B cell (primary cell): ENCODE measurements around the gene PRM2. TPM values are rescaled to one million over a fixed set of nuclear protein-coding genes. Genes with fewer than 3 reads are reported as not detected.

Experiments
- ATAC-seq: fragments of 200-7000 bp; cut with Tn5 transposase; one replicate; pipeline ENCODE4 v1.10.0; 2021; ENCODE audit warnings: low read depth, mild to moderate bottlenecking, moderate number of reproducible peaks, moderate library complexity
- CTCF ChIA-PET: fragments of 350-600 bp; sonication (Branson Sonifier 250); formaldehyde crosslinking; loops from one replicate; lab custom pipeline; 2021; ENCODE audit warnings: antibody characterized with exemption, inconsistent platforms; lab: Charles Lee
- POLR2A ChIA-PET: fragments of 350-600 bp; sonication (Branson Sonifier 250); formaldehyde crosslinking; loops from one replicate; lab custom pipeline; 2021; ENCODE audit warnings: antibody characterized with exemption; lab: Charles Lee
- DNase-seq: peaks from one replicate; pipeline ENCODE4 v3.0.0; 2013
- H2AFZ ChIP-seq: 2 replicates; pipeline ENCODE4 v1.6.1; 2012; ENCODE audit warnings: mild to moderate bottlenecking, low read depth, low read length; ENCODE audit not compliant: insufficient read depth, poor library complexity, severe bottlenecking
- H3K27ac ChIP-seq, 2 donors: 1 replicate in 1 of 2; 2 replicates in 1 of 2; pipeline ENCODE4 v1.5.1; 2012 to 2013; ENCODE audit warnings: low read length in 2 of 2, mild to moderate bottlenecking in 2 of 2, moderate library complexity in 1 of 2
- H3K27me3 ChIP-seq, 4 experiments: fragments of 200-600 bp in 1 of 4; sonication (generic) in 1 of 4; replicated peaks in 1 of 4; 1 replicate in 2 of 4; 2 replicates in 2 of 4; pipeline versions ENCODE4 v1.6.1 to v1.7.0; 2013 to 2016; ENCODE audit warnings: low read length in 3 of 4, mild to moderate bottlenecking in 2 of 4, mixed read lengths in 1 of 4, moderate library complexity in 1 of 4; ENCODE audit not compliant: insufficient read depth in 4 of 4, control insufficient read depth in 3 of 4; ENCODE audit errors: control extremely low read depth in 1 of 4
- H3K36me3 ChIP-seq, 2 experiments: replicated peaks in 1 of 2; 1 replicate in 1 of 2; 2 replicates in 1 of 2; pipeline versions ENCODE4 v1.6.1 to v1.7.1; 2013; ENCODE audit warnings: low read length in 1 of 2; ENCODE audit not compliant: insufficient read depth in 2 of 2, control insufficient read depth in 1 of 2; ENCODE audit errors: control extremely low read depth in 1 of 2, extremely low read depth in 1 of 2
- H3K4me1 ChIP-seq, 2 donors: fragments of 200-600 bp in 1 of 2; sonication (generic) in 1 of 2; 1 replicate in 1 of 2; 2 replicates in 1 of 2; pipeline versions ENCODE4 v1.5.1 to v1.6.1; 2013 to 2017; ENCODE audit warnings: low read length in 2 of 2; ENCODE audit not compliant: control insufficient read depth in 2 of 2, insufficient read depth in 2 of 2
- H3K4me2 ChIP-seq: replicated peaks from 2 replicates; pipeline ENCODE3; 2012; ENCODE audit warnings: mild to moderate bottlenecking, low read depth, low read length; ENCODE audit not compliant: poor library complexity, severe bottlenecking
- H3K4me3 ChIP-seq, 5 experiments: fragments of 200-600 bp in 1 of 5; sonication (generic) in 1 of 5; 1 replicate in 3 of 5; 2 replicates in 2 of 5; pipeline versions ENCODE4 v1.5.1 to v1.7.0; 2011 to 2016; ENCODE audit warnings: low read length in 4 of 5, mild to moderate bottlenecking in 4 of 5, low read depth in 2 of 5, control low read depth in 1 of 5, moderate library complexity in 1 of 5; ENCODE audit not compliant: insufficient read depth in 1 of 5; ENCODE audit errors: control extremely low read depth in 1 of 5, extremely low read depth in 1 of 5
- H3K79me2 ChIP-seq: fragments of 200-600 bp; sonication (generic); one replicate; pipeline ENCODE4 v1.6.0; 2016; ENCODE audit warnings: low read length; ENCODE audit not compliant: control insufficient read depth, insufficient read depth
- H3K9ac ChIP-seq: fragments of 200-600 bp; sonication (generic); 2 replicates; pipeline ENCODE4 v1.6.1; 2017; ENCODE audit warnings: mild to moderate bottlenecking, low read length, moderate library complexity
- H3K9me3 ChIP-seq, 3 donors: one replicate each; pipeline versions ENCODE4 v1.6.1 to v1.7.1; 2013; ENCODE audit warnings: low read length in 2 of 3; ENCODE audit not compliant: control insufficient read depth in 2 of 3, insufficient read depth in 1 of 3; ENCODE audit errors: control extremely low read depth in 1 of 3
- H4K20me1 ChIP-seq: 2 replicates; pipeline ENCODE4 v1.6.0; 2012; ENCODE audit warnings: mild to moderate bottlenecking, low read length; ENCODE audit not compliant: insufficient read depth, control insufficient read depth, poor library complexity, severe bottlenecking
- H3K27ac Mint-ChIP-seq: one replicate; pipeline ENCODE4 v1.8.0; 2021; ENCODE audit warnings: mixed read lengths
- H3K27me3 Mint-ChIP-seq: one replicate; pipeline ENCODE4 v1.8.0; 2021; ENCODE audit warnings: mixed read lengths
- H3K4me1 Mint-ChIP-seq: one replicate; pipeline ENCODE4 v1.8.0; 2021; ENCODE audit warnings: mixed read lengths
- H3K4me3 Mint-ChIP-seq: one replicate; pipeline ENCODE4 v1.8.0; 2021; ENCODE audit warnings: mixed read lengths
- H3K9me3 Mint-ChIP-seq: one replicate; pipeline ENCODE4 v1.8.0; 2022; ENCODE audit warnings: mixed read lengths; ENCODE audit not compliant: insufficient read depth
- EZH2 ChIP-seq: IDR thresholded peaks from 2 replicates; pipeline ENCODE4 v1.6.1; 2012; ENCODE audit warnings: borderline replicate concordance, low read depth, mild to moderate bottlenecking, moderate library complexity, low read length; ENCODE audit not compliant: insufficient read depth, poor library complexity, severe bottlenecking
- WGBS: methylation state at CpG from one replicate; pipeline ENCODE4 v1.1.5; 2013; ENCODE audit warnings: missing lambda C conversion rate; ENCODE audit not compliant: insufficient coverage; 5-methylcytosine and 5-hydroxymethylcytosine counted together
- intact Hi-C: fragments of 100-400 bp; cut with micrococcal nuclease; formaldehyde crosslinking; loops from one replicate; pipeline ENCODE4 v1.10.0; 2022
- polyA plus RNA-seq: library from polyadenylated mRNA; depleted of rRNA; stranded (reverse); fragments of >200 nt; gene quantifications from 2 replicates; pipeline ENCODE4 v1.2.3, GENCODE V29; 2012
- total RNA-seq, 2 donors: library from RNA; stranded (reverse); fragments of 120-200 nt in 1 of 2; gene quantifications; 1 replicate in 1 of 2; 2 replicates in 1 of 2; pipeline versions ENCODE4 v1.2.3 to v1.2.4, GENCODE V29; 2013 to 2022
- TF ChIP-seq, protein P1 (sequence below): fragments of 200-600 bp; IDR thresholded peaks from one replicate; pipeline ENCODE4 v1.8.0; 2022; ENCODE audit warnings: antibody characterized with exemption, mild to moderate bottlenecking

PRM2 gene
- total and polyA plus RNA-seq, 2 donors (not counting 1 experiment from before 2014, with no cell fraction given), result not detected

GRCh38 chr16:11296706-11297491, 20.6 kb upstream of the PRM2 start:
- H3K9ac ChIP-seq, result peak overlapping the region; percentile 45
- DNase-seq (no peak), ATAC-seq (no peak)
- no peak for TF ChIP-seq EZH2
- TF ChIP-seq, protein P1, sequence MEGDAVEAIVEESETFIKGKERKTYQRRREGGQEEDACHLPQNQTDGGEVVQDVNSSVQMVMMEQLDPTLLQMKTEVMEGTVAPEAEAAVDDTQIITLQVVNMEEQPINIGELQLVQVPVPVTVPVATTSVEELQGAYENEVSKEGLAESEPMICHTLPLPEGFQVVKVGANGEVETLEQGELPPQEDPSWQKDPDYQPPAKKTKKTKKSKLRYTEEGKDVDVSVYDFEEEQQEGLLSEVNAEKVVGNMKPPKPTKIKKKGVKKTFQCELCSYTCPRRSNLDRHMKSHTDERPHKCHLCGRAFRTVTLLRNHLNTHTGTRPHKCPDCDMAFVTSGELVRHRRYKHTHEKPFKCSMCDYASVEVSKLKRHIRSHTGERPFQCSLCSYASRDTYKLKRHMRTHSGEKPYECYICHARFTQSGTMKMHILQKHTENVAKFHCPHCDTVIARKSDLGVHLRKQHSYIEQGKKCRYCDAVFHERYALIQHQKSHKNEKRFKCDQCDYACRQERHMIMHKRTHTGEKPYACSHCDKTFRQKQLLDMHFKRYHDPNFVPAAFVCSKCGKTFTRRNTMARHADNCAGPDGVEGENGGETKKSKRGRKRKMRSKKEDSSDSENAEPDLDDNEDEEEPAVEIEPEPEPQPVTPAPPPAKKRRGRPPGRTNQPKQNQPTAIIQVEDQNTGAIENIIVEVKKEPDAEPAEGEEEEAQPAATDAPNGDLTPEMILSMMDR, result no peak
- intact Hi-C loops, result loop anchor here (1.0 to 2.0 kb wide), 7 partner anchors 14 to 73 kb away; partner anchors contain the start of genes RMI2 and SOCS1
- peaks cover 0 to 4% (median 0%) of the 10 kb centered on the region in 4 experiments for H3K27me3 ChIP-seq
- no peaks in the 10 kb centered on the region for H4K20me1 ChIP-seq
- H3K4me1 Mint-ChIP-seq, result peaks cover 71% of the 10 kb centered on the region
- WGBS, result 28% methylated on average over 3 of the region's 10 CpGs
- no peaks in the 10 kb centered on the region for H3K79me2 ChIP-seq
- no peak overlapping the region for H2AFZ ChIP-seq
- POLR2A ChIA-PET, result interaction anchor here (0.6 to 4.5 kb wide), 19 partner anchors 10 to 531 kb away, joined by 3 to 118 read pairs (median 5); partner anchors contain the start of gene SOCS1
- peaks cover 61 to 66% of the 10 kb centered on the region in 2 donors for H3K4me1 ChIP-seq
- H3K36me3 ChIP-seq, result no peaks in the 10 kb centered on the region
- H3K4me2 ChIP-seq, result peak overlapping the region; percentile 76
- H3K4me3 ChIP-seq, result peak overlapping the region in 4 of 5 experiments; percentile 0 to 41 (median 25)
- CTCF ChIA-PET, result interaction anchor here (0.7 to 4.3 kb wide), 31 partner anchors 10 to 385 kb away, joined by 3 to 136 read pairs (median 5); partner anchors contain the start of genes DEXI, RMI2 and SOCS1
- no peaks in the 10 kb centered on the region for H3K9me3 ChIP-seq
- H3K27ac Mint-ChIP-seq, result peak overlapping the region; percentile 93
- H3K27me3 Mint-ChIP-seq, result no peaks in the 10 kb centered on the region
- no peaks in the 10 kb centered on the region for H3K9me3 Mint-ChIP-seq
- peak overlapping the region; percentile 67 for H3K4me3 Mint-ChIP-seq
- H3K27ac ChIP-seq, result peak overlapping the region in 1 of 2 donors; percentile 50
